Activated effector memory CD4-positive, alpha-beta T cell treated with Interleukin-2 at 50 U/mL for 16 hours (primary cell): ENCODE data around the gene HTR5A.
A peak's percentile ranks its signal among the peaks of the same experiment; 100 is the strongest.
"Not testable (repeated sequence)": the region's sequence is repeated elsewhere in the genome, so short reads cannot be mapped to it uniquely, and the experiment has no call there.

ENCODE experiments used
- DNase-seq: peaks from one replicate; pipeline ENCODE4 v3.0.0-alpha.2; 2020

The HTR5A gene

GRCh38 chr7:155069992-155070751 lies at the start of gene HTR5A:
Gene HTR5A (plus strand): TSS chr7:155070324. CDS start chr7:155070900, 576 bp downstream.
- DNase-seq = peak; percentile 51

- no peak for DNase-seq
Measured at GRCh38 chr7:155020996-155021395, 49.1 kb upstream of the HTR5A start.

DNA sequence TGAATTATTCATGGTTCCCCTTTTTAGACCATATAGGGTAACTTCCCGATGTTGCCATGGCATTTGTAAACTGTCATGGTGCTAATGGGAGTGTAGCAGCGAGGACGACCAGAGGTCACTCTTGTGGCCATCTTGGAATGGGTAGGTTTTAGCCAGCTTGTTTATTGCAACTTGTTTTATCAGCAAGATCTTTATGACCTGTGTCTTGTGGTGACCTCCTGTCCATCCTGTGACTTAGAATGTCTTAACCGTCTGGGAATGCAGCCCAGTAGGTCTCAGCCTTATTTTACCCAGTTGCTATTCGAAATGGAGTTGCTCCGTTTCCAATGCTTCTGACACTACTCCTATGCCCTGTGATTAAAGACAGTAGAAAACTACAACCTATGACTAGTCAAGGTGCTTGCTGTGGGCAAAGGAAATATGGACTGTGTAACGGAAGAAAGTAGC lies 48.4 kb upstream of the HTR5A start:
- DNase-seq = no peak

DNA sequence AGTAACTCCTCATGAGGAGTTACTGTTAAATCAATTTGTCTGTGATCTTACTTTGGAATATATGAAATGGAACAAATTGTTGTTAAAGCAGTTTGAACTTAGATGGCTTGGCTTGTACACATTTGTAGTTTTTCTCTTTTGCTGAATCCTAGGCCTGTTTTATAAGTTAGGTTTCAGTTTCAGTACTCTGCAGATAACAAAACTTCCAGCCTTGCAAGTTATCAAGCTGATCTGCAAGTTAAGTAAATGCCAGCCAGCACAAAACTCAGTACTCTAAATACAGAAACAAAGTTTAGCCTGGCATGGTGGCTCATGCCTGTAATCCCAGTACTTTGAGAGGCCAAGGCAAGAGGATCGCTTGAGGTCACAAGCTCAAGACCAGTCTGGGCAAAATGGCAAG lies 42.2 kb upstream of the HTR5A start:
- no peak for DNase-seq

DNA sequence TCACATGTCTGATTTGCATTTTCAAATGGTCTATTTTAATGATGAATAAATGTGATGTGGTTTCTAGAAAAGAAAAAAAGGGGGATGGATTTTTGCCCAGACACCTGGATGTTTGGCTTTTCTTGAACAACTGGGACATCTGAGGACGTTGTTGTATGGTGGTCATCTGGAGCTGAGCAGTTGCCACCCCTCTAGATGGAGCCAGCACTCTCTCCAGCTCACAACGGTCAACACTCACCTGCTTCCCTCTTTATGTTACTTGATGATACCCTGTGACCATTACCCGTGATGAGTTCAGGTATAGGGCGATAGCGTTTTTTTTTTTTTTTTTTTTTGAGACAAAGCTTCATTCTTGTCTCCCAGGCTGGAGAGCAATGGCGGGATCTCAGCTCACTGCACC lies 37.1 kb upstream of the HTR5A start:
- no peak for DNase-seq

DNA sequence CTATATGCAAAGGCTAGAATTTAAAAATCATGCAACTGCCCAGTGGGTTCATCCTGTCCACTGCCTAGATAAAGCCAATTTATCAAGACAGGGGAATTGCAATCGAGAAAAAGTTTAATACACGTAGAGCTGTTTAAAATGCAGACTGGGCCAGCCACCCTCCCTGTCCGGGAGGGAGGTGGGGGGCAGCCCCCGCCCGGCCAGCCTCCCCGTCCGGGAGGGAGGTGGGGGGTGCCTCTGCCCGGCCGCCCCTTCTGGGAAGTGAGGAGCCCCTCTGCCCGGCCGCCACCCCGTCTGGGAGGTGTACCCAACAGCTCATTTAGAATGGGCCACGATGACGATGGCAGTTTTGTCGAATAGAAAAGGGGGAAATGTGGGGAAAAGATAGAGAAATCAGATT lies 35.6 kb upstream of the HTR5A start:
- DNase-seq = not testable (repeated sequence)

DNA sequence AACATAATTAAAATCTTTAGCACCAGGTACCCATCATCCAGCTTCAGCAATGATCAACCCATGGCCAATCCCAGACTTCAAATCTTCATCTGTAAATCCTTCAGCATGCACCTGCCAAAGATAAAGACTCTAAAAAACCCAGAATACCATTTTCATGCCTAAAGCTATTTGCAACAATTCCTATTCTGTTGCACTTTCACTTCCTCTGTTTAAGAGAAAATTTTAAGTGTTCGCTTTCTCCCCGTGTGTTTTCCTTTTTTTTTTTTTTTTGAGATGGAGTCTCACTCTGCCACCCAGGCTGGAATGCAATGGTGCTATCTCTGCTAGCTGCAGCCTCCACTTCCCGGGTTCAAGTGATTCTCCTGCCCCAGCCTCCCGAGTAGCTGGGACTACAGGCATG lies 31.8 kb upstream of the HTR5A start:
- no peak for DNase-seq

GRCh38 chr7:155043756-155044155 lies 26.4 kb upstream of the HTR5A start:
- DNase-seq = no peak

- no peak for DNase-seq
Measured at GRCh38 chr7:155048006-155048405, 22.1 kb upstream of the HTR5A start.

DNA sequence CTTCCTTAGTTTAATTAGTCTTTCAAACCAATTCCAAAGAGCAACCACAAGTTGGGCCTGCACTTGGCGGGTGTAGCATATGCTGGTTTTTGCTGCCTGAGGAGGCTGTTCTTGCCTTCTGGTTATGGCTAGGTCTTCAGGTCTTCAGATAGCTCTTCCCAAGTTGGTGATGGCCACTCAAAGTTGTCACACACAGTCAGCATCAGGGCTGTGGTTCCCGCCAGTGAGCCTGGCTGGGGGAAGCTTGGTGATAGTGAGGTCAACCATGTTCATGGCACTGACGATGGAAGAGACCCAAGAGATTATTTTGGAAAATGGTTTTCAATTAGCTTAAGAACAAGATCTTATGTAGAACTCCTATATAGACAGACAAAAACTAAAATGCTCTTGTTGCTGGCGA lies 18.8 kb upstream of the HTR5A start:
- no peak for DNase-seq

GRCh38 chr7:155053002-155053401 lies 17.1 kb upstream of the HTR5A start:
- DNase-seq = no peak

- DNase-seq = no peak
Measured at GRCh38 chr7:155054761-155055160, 15.4 kb upstream of the HTR5A start.

GRCh38 chr7:155057076-155057475 lies 13.0 kb upstream of the HTR5A start:
- DNase-seq = no peak

GRCh38 chr7:155058896-155059295 lies 11.2 kb upstream of the HTR5A start:
- DNase-seq = no peak

- DNase-seq = no peak
Measured at GRCh38 chr7:155059703-155060102, 10.4 kb upstream of the HTR5A start.

DNA sequence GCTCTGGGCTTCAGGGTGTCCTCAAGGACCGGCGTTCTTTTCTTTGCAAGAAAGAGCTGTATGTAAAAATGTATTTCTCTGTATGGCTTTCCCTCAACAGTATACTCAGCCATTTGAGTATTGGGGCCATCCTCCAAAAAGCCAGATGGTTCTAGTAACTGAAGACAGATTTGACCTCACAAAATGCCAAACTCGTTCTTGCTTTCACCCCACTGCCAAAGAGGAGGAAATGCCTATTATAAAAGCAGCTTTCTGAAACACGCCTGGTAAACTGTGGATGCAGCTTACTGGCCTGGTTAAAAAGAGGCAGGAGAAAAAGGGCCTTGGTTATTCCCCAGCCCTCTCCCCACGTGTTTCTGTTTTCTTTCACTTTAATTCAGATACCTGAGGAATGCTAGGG lies 7.7 kb upstream of the HTR5A start:
- DNase-seq = no peak

- no peak for DNase-seq
Measured at GRCh38 chr7:155064186-155064585, 5.9 kb upstream of the HTR5A start.

DNA sequence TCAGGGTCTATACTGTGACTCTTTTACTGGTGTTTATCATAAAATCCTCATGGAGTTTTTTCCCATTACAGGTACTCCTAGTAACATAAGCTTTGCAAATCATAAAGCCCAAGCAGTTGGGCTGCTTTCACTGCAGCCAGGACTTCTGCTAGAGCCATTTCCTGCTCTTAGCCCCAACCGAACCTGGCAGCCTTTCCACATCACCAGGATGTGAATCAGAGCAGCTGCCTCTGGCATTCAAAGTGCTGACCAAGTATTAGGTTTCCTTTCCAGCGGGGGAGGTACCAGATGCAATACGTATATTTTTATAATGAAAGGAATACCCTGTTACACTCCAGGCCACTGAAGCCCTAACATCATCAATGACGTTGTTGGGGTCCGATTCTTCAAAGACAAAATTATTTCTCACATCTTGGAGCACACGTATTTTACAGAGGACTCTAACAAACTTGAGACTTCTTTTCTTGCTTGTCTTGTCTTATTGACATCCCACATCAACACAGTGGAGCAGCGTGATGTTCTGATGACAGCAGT lies 3.6 kb upstream of the HTR5A start:
- DNase-seq = no peak

DNA sequence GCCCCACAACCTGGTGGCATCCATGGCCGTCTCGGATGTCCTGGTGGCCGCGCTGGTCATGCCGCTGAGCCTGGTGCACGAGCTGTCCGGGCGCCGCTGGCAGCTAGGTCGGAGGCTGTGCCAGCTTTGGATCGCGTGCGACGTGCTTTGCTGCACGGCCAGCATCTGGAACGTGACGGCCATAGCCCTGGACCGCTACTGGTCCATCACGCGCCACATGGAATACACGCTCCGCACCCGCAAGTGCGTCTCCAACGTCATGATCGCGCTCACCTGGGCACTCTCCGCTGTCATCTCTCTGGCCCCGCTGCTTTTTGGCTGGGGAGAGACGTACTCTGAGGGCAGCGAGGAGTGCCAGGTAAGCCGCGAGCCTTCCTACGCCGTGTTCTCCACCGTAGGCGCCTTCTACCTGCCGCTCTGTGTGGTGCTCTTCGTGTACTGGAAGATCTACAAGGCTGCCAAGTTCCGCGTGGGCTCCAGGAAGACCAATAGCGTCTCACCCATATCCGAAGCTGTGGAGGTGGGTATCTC lies 1.1 kb downstream of the HTR5A start:
- no peak for DNase-seq

- no peak for DNase-seq
Measured at GRCh38 chr7:155071916-155072571, 1.9 kb downstream of the HTR5A start.

GRCh38 chr7:155073922-155074321 lies 3.8 kb downstream of the HTR5A start:
- DNase-seq = no peak

GRCh38 chr7:155084021-155084420 lies 13.9 kb downstream of the HTR5A start:
- no peak for DNase-seq

GRCh38 chr7:155084969-155085368 lies 14.8 kb downstream of the HTR5A start:
- DNase-seq = no peak

DNA sequence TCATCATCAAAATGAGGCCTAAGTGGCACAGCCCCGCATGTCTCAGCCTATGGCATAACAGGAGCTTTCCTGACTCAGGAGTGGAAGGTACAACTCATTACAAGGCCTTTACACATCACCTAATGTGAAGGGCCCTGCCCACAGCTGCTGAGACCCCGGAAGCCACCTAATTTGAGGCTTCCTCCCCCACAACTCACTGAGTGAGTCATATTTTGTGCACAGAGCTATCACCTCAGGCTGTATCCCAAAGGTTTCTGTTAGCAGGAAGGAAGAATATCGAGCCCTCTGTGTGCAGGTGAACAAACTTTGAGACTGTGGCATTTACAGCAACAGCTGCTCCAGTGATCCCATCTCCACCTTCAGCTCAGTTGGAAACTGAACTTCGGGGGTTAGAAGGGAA lies 20.6 kb downstream of the HTR5A start:
- no peak for DNase-seq
